ENCODE data around the gene GNAS.

The GNAS gene

DNA sequence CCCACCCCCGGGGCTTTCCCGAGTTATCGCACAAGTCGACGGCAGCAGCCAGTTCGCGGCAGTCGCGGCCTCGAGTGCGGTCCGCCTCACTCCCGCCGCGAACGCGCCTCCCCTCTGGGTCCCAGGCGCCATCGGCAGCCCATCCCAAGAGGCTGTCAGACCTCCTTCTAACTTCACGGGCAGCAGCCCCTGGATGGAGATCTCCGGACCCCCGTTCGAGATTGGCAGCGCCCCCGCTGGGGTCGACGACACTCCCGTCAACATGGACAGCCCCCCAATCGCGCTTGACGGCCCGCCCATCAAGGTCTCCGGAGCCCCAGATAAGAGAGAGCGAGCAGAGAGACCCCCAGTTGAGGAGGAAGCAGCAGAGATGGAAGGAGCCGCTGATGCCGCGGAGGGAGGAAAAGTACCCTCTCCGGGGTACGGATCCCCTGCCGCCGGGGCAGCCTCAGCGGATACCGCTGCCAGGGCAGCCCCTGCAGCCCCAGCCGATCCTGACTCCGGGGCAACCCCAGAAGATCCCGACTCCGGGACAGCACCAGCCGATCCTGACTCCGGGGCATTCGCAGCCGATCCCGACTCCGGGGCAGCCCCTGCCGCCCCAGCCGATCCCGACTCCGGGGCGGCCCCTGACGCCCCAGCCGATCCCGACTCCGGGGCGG is 1.6 kb downstream of the GNAS start:
- TF ChIP-seq, protein P1, sequence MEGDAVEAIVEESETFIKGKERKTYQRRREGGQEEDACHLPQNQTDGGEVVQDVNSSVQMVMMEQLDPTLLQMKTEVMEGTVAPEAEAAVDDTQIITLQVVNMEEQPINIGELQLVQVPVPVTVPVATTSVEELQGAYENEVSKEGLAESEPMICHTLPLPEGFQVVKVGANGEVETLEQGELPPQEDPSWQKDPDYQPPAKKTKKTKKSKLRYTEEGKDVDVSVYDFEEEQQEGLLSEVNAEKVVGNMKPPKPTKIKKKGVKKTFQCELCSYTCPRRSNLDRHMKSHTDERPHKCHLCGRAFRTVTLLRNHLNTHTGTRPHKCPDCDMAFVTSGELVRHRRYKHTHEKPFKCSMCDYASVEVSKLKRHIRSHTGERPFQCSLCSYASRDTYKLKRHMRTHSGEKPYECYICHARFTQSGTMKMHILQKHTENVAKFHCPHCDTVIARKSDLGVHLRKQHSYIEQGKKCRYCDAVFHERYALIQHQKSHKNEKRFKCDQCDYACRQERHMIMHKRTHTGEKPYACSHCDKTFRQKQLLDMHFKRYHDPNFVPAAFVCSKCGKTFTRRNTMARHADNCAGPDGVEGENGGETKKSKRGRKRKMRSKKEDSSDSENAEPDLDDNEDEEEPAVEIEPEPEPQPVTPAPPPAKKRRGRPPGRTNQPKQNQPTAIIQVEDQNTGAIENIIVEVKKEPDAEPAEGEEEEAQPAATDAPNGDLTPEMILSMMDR (conservative IDR thresholded peaks at IDR 0.05; ENCODE audit: low read depth, low read length) = no peak
- no peak overlapping the region for H3K4me3 ChIP-seq (ENCODE audit: low read length)
- DNase-seq (ENCODE audit: low read depth) = no peak

DNA sequence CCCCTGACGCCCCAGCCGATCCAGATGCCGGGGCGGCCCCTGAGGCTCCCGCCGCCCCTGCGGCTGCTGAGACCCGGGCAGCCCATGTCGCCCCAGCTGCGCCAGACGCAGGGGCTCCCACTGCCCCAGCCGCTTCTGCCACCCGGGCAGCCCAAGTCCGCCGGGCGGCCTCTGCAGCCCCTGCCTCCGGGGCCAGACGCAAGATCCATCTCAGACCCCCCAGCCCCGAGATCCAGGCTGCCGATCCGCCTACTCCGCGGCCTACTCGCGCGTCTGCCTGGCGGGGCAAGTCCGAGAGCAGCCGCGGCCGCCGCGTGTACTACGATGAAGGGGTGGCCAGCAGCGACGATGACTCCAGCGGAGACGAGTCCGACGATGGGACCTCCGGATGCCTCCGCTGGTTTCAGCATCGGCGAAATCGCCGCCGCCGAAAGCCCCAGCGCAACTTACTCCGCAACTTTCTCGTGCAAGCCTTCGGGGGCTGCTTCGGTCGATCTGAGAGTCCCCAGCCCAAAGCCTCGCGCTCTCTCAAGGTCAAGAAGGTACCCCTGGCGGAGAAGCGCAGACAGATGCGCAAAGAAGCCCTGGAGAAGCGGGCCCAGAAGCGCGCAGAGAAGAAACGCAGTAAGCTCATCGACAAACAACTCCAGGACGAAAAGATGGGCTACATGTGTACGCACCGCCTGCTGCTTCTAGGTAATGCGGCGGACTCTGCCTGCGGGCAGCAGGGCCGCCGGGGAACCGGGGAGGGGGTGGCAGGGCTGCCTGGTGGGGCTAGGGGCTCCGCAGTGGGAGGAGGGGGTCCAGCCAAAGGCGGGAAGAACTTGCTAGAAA is 2.3 kb downstream of the GNAS start:
- no peak for DNase-seq (ENCODE audit: low read depth)
- TF ChIP-seq, protein P1 (conservative IDR thresholded peaks at IDR 0.05; ENCODE audit: low read depth, low read length) = no peak
- H3K4me3 ChIP-seq (ENCODE audit: low read length) = no peak overlapping the region

GRCh38 chr20:58855506-58856389 is 3.2 kb downstream of the GNAS start:
- TF ChIP-seq, protein P1 (conservative IDR thresholded peaks at IDR 0.05; ENCODE audit: low read depth, low read length) = no peak
- H3K4me3 ChIP-seq (ENCODE audit: low read length) = no peak overlapping the region
- no peak for DNase-seq (ENCODE audit: low read depth)

DNA sequence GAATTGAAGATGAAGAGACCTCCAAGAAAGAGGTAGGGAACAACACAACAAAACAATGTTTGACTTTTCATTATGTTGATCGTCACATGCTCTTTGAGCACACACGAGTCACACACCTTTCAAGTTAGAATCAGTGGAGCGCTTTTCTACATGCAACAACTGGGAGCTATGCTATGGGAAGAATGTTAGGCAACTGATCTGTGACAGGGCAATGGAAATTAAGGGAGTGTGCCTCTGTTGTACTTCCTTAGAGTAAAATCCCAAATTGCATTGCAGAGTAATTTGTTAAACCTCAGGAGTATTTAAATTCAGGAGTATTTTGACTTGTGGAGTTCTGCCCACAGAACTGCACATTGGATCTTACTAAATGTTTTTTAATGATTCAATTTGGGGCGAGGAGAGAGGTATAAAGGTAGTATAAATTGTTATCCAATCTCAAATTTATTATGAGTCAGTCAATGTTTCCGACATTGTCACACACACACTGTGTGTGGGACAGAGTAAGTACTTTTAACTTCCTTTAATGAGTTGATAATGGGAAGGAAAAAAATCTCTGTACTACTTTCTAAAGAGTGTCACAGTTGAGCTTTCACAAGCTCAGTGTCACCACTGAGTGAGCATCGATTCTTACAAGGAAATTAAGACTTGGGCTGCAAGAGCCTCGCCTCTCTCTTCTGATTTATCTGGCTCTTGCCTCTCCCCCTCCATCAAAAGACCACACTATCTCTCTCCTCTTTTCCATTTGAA is 10.7 kb downstream of the GNAS start:
- TF ChIP-seq, protein P1 (conservative IDR thresholded peaks at IDR 0.05; ENCODE audit: low read depth, low read length) = no peak

GRCh38 chr20:58864346-58864745 is 11.8 kb downstream of the GNAS start:
- no peak overlapping the region for H3K4me3 ChIP-seq (ENCODE audit: low read length)
- TF ChIP-seq, protein P1 (conservative IDR thresholded peaks at IDR 0.05; ENCODE audit: low read depth, low read length) = peak; percentile 31
- no peak for DNase-seq (ENCODE audit: low read depth)

More for the DNA sequence above, 10.7 kb downstream of the GNAS start:
- no peak overlapping the region for H3K4me3 ChIP-seq (ENCODE audit: low read length)
- no peak for DNase-seq (ENCODE audit: low read depth)

GRCh38 chr20:58865843-58866242 is 13.3 kb downstream of the GNAS start:
- no peak overlapping the region for H3K4me3 ChIP-seq (ENCODE audit: low read length)
- DNase-seq (ENCODE audit: low read depth) = no peak
- TF ChIP-seq, protein P1 (conservative IDR thresholded peaks at IDR 0.05; ENCODE audit: low read depth, low read length) = no peak

Measured in retinal pigment epithelial cell (primary cell).